Activated naive CD4-positive, alpha-beta T cell treated with anti-CD3 and anti-CD28 coated beads, Interleukin-2, amount 50 U/mL, for 24 hours (primary cell): ENCODE data around the gene PATE1.

ENCODE experiments used
- H3K27ac Mint-ChIP-seq: one replicate; pipeline ENCODE4 v1.8.0; 2021; ENCODE audit warnings: mild to moderate bottlenecking, mixed read lengths
- H3K27me3 Mint-ChIP-seq: one replicate; pipeline ENCODE4 v1.8.0; 2021; ENCODE audit warnings: mixed read lengths
- H3K36me3 Mint-ChIP-seq: one replicate; pipeline ENCODE4 v1.8.0; 2021; ENCODE audit warnings: mixed read lengths
- H3K4me1 Mint-ChIP-seq: one replicate; pipeline ENCODE4 v1.8.0; 2021; ENCODE audit warnings: mixed read lengths
- H3K4me3 Mint-ChIP-seq: one replicate; pipeline ENCODE4 v1.8.0; 2021; ENCODE audit warnings: mild to moderate bottlenecking, mixed read lengths
- H3K9me3 Mint-ChIP-seq: one replicate; pipeline ENCODE4 v1.8.0; 2021; ENCODE audit warnings: mixed read lengths

The PATE1 gene

GRCh38 chr11:125772834-125773505, 26.9 kb downstream of the PATE1 start:
- H3K27ac Mint-ChIP-seq = no peak overlapping the region
- H3K9me3 Mint-ChIP-seq = no peaks in the 10 kb centered on the region
- H3K27me3 Mint-ChIP-seq = peaks cover 11% of the 10 kb centered on the region
- H3K4me3 Mint-ChIP-seq = no peak overlapping the region
- H3K4me1 Mint-ChIP-seq = peaks cover 4% of the 10 kb centered on the region
- no peaks in the 10 kb centered on the region for H3K36me3 Mint-ChIP-seq

DNA sequence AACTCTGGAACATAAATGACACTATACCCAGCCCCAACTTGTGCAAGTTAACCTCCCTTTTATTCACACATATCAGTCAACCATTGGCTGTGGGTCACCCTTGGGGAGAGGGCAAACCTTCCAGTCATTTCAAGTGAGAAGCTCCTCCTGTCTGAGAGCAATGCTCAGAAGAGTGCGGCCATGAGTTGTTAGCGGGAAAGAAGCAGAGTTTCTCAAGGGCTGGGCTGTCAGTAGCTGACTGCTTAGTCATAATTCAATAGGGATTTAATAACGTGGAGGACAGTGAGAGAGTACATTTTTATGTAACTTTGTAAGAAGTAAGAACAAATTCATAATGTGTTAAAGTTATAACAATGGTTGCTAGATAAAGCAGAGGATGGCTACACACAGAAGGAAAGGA, 27.4 kb downstream of the PATE1 start:
- Mint-ChIP-seq H3K9me3 (no peaks in the 10 kb centered on the region), H3K4me1 (peaks cover 4% of the 10 kb centered on the region), H3K27ac (no peak overlapping the region)

DNA sequence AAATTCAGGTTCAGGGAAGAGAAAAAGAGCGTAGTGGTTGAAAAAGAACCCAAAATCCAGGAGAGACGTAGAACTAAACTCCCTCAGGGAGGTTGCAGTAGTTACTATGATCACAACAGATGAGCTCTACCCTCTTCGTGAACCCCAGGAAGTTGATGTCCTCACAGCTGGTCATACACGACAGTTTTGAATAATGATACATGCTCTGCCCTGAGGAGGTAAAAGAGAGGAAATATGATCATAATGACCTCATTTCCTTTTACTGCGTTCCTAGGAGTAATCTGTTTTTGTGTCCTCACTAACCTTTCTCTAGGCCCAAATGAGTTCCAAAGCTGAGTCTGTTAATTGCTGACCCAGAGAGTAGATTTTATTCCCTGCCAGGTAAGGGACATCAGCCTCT, 31.2 kb downstream of the PATE1 start:
- Mint-ChIP-seq H3K27me3 (peaks cover 18% of the 10 kb centered on the region), H3K9me3 (no peaks in the 10 kb centered on the region), H3K4me1 (no peaks in the 10 kb centered on the region), H3K27ac (no peak overlapping the region), H3K4me3 (no peak overlapping the region), H3K36me3 (no peaks in the 10 kb centered on the region)

More for the DNA sequence above, 27.4 kb downstream of the PATE1 start:
- H3K36me3 Mint-ChIP-seq = no peaks in the 10 kb centered on the region
- no peak overlapping the region for H3K4me3 Mint-ChIP-seq
- H3K27me3 Mint-ChIP-seq = peaks cover 10% of the 10 kb centered on the region

DNA sequence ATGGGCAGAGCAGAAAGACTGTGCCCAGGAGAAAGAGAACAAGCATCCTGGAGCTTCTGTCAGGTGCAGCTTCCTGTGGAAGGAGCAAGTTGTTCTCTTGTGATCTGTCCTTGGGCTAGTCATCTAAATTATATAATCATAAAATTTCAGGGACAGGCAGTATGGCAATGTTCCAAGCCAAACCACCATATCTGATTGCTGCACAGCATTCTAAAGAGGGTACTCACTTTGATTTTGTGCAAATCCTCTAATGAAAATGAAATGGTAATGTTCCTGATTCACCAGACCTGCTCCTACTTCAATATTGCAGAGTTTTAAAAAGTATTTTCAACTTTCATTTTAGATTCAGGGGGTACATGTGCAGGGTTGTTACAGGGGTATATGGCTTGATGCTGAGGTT, 32.6 kb downstream of the PATE1 start, which contains the start of gene PATE2:
Gene PATE2 (minus strand): TSS at position 101 of the 400 bp plus-strand sequence. CDS start 55 bp downstream, at position 46.
- no peaks in the 10 kb centered on the region for H3K36me3 Mint-ChIP-seq
- peaks cover 14% of the 10 kb centered on the region for H3K27me3 Mint-ChIP-seq
- H3K4me3 Mint-ChIP-seq = no peak within 1 kb of the TSS
- no peaks in the 10 kb centered on the region for H3K9me3 Mint-ChIP-seq
- no peaks in the 10 kb centered on the region for H3K4me1 Mint-ChIP-seq
- no peak within 1 kb of the TSS for H3K27ac Mint-ChIP-seq

DNA sequence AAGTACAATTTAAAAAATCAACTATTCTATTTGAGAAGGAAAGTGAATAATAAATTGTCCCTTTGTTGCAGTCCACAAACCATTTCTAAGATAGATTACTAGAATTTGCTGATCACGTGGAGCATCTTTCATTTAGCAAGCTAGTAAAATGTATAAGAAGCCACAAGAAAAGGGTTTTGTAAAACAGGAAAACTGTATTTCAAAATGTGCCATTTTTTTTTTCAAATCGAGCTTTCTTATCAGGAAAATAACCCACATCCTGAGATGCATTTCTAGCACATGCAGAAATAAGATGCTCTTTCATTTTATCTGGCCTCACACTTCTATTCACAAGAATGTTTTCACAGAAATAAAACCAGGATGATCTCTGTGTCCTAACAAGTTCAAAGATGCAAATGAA, 38.6 kb downstream of the PATE1 start:
- Mint-ChIP-seq H3K4me1 (no peaks in the 10 kb centered on the region), H3K36me3 (no peaks in the 10 kb centered on the region), H3K27me3 (peaks cover 8% of the 10 kb centered on the region), H3K9me3 (no peaks in the 10 kb centered on the region), H3K27ac (no peak overlapping the region), H3K4me3 (no peak overlapping the region)

DNA sequence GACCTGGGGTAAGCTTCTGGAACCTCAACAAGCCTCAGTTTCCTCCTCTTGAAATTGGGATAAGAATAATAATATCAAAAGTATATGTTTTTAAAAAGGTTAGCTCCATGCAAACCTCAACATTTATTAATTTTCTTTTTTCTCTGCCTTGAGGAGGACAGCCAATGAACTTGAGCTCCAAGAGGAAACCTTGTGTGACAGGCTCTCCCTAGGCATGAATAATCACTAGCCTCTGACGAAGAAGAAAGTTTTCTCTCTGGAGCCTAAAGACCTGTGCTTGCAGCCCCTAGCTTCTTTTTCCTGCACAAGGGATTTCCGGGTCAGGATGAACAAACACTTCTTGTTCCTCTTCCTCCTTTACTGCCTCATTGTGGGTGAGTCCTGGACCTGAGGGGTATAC, 41.7 kb downstream of the PATE1 start, which contains the start of gene PATE3:
Gene PATE3 (plus strand): TSS at position 301 of the 400 bp plus-strand sequence. CDS start 25 bp downstream, at position 326.
- peaks cover 2% of the 10 kb centered on the region for H3K27me3 Mint-ChIP-seq
- H3K36me3 Mint-ChIP-seq = no peaks in the 10 kb centered on the region
- H3K9me3 Mint-ChIP-seq = no peaks in the 10 kb centered on the region
- no peaks in the 10 kb centered on the region for H3K4me1 Mint-ChIP-seq
- no peak within 1 kb of the TSS for H3K4me3 Mint-ChIP-seq
- H3K27ac Mint-ChIP-seq = no peak within 1 kb of the TSS

GRCh38 chr11:125790825-125791224, 44.7 kb downstream of the PATE1 start:
- Mint-ChIP-seq H3K27ac (no peak overlapping the region), H3K27me3 (peaks cover 3% of the 10 kb centered on the region), H3K9me3 (peaks cover 12% of the 10 kb centered on the region), H3K36me3 (no peaks in the 10 kb centered on the region), H3K4me1 (no peaks in the 10 kb centered on the region), H3K4me3 (no peak overlapping the region)

DNA sequence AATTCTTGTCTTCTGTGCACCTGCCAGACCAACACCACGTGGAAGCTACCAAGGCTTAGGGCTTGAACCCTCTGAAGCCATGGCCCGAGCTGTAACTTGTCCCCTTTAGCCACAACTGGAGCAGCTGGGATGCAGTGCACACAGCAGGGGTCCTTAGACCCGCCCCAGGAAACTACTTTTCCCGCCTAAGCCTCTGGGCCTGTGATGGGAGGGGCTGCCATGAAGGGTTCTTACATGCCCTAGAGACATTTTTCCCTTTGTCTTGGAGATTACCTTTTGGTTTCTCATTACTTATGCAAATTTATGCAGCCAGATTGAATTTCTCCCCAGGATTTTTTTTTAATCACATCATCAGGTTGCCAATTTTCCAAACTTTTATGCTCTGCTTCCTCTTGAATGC, 51.6 kb downstream of the PATE1 start:
- no peak overlapping the region for H3K27ac Mint-ChIP-seq
- H3K9me3 Mint-ChIP-seq = peaks cover 52% of the 10 kb centered on the region
- H3K4me3 Mint-ChIP-seq = no peak overlapping the region
- no peaks in the 10 kb centered on the region for H3K4me1 Mint-ChIP-seq
- peaks cover 13% of the 10 kb centered on the region for H3K27me3 Mint-ChIP-seq
- no peaks in the 10 kb centered on the region for H3K36me3 Mint-ChIP-seq
